ENCODE data around the gene PSMG1. TPM values are rescaled to one million over a fixed set of nuclear protein-coding genes. Genes with fewer than 3 reads are reported as not detected.

The PSMG1 gene
- total RNA-seq, 4 donors from 2014 or later: 12.9 to 53.5 (median 30.3) TPM

DNA sequence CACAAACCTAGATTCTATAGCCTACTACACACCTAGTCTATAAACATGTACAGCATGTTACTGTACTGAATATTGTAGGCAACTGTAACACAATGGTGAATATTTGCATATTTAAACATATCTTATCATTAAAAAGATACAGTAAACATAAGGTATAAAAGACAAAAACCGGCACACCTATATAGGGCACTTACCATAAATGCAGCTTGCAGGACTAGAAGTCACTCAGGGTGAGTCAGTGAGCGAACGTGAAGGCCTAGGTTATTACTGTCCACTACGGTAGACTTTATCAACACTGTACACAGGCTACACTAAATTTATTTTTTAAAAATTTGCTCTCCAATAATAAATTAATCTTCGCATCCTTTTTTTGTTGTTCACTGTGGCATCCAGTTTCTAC is 13.3 kb downstream of the PSMG1 start:
- DNase-seq (no peak), ATAC-seq (no peak)
- peaks cover 0 to under 1% (median 0%) of the 10 kb centered on the region in 3 donors for H3K9me3 ChIP-seq
- H3K27me3 ChIP-seq: no peaks in the 10 kb centered on the region
- H3K4me3 ChIP-seq: no peak overlapping the region
- H3K36me3 ChIP-seq: peaks cover 0 to 10% of the 10 kb centered on the region in 2 donors
- no peak overlapping the region for H3K27ac ChIP-seq
- in situ Hi-C loops (cut with MboI; ENCODE audit: low sequenced_read_pairs in 4 of 4) (no loop called here), intact Hi-C loops (cut with DNase I; ENCODE audit: low total_unique reads) (no loop called here)
- TF ChIP-seq, protein P1, sequence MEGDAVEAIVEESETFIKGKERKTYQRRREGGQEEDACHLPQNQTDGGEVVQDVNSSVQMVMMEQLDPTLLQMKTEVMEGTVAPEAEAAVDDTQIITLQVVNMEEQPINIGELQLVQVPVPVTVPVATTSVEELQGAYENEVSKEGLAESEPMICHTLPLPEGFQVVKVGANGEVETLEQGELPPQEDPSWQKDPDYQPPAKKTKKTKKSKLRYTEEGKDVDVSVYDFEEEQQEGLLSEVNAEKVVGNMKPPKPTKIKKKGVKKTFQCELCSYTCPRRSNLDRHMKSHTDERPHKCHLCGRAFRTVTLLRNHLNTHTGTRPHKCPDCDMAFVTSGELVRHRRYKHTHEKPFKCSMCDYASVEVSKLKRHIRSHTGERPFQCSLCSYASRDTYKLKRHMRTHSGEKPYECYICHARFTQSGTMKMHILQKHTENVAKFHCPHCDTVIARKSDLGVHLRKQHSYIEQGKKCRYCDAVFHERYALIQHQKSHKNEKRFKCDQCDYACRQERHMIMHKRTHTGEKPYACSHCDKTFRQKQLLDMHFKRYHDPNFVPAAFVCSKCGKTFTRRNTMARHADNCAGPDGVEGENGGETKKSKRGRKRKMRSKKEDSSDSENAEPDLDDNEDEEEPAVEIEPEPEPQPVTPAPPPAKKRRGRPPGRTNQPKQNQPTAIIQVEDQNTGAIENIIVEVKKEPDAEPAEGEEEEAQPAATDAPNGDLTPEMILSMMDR (IDR thresholded peaks at IDR 0.05 in 4 of 5, conservative IDR thresholded peaks at IDR 0.05 in 1 of 5): no peak
- TF ChIP-seq POLR2A (IDR thresholded peaks at IDR 0.05): no peak
- H3K4me1 ChIP-seq: peaks cover 0 to 4% of the 10 kb centered on the region in 2 donors

DNA sequence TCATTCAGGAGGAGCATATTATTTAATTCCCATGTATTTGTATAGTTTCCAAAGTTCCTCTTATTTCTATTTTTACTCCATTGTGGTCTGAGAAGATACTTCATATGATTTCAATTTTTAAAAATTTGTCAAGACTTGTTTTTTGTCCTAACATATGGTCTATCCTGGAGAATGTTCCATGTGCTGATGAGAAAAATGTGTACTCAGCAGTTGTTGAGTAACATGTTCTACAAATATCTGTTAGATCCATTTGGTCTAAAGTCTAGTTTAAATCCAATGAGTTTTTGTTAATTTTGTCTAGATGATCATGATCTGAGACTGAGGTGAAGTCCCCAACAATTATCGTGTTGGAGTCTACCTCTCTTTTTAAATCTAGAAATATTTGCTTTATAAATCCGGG is 14.5 kb downstream of the PSMG1 start:
- Histone ChIP-seq H3K27me3 (no peaks in the 10 kb centered on the region), H3K27ac (no peak overlapping the region), H3K9me3 (peaks cover 0 to 5% (median 0%) of the 10 kb centered on the region in 3 donors), H3K4me3 (no peak overlapping the region), H3K36me3 (peaks cover 0 to 5% of the 10 kb centered on the region in 2 donors), H3K4me1 (no peaks in the 10 kb centered on the region)
- intact Hi-C loops (cut with DNase I; ENCODE audit: low total_unique reads) (no loop called here), in situ Hi-C loops (cut with MboI; ENCODE audit: low sequenced_read_pairs in 4 of 4) (no loop called here)
- ATAC-seq (no peak), DNase-seq (no peak)
- TF ChIP-seq POLR2A (IDR thresholded peaks at IDR 0.05): no peak
- TF ChIP-seq, protein P1 (IDR thresholded peaks at IDR 0.05 in 4 of 5, conservative IDR thresholded peaks at IDR 0.05 in 1 of 5): no peak

DNA sequence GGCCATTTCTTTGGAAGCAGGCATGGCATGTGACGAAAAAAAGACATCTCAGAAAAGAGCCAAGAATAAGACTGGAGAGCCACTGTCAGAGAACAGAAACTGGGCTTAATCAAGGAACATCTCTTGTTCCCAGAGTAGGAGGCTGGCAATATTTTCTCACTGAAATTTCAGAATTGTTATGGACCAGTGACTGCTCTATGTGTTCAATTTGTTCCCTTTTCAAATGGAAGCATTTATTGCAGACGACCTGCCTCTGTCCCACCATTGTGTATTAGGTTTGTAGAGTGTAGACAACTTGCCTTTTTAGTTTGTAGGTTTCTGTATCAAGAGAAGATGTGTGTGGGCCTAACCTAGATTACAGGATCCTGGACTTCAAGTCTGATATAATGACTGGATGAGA is 18.7 kb downstream of the PSMG1 start:
- Histone ChIP-seq H3K27me3 (no peaks in the 10 kb centered on the region), H3K27ac (no peak overlapping the region), H3K4me3 (no peak overlapping the region), H3K9me3 (peaks cover 0 to 5% (median 0%) of the 10 kb centered on the region in 3 donors), H3K4me1 (peaks cover 0 to 3% of the 10 kb centered on the region in 2 donors), H3K36me3 (peaks cover 0 to 4% of the 10 kb centered on the region in 2 donors)
- ATAC-seq: no peak
- in situ Hi-C loops (cut with MboI; ENCODE audit: low sequenced_read_pairs in 4 of 4) (no loop called here), intact Hi-C loops (cut with DNase I; ENCODE audit: low total_unique reads) (no loop called here)
- TF ChIP-seq, protein P1 (IDR thresholded peaks at IDR 0.05 in 4 of 5, conservative IDR thresholded peaks at IDR 0.05 in 1 of 5): no peak
- no peak for TF ChIP-seq POLR2A (IDR thresholded peaks at IDR 0.05)
- no peak for DNase-seq

DNA sequence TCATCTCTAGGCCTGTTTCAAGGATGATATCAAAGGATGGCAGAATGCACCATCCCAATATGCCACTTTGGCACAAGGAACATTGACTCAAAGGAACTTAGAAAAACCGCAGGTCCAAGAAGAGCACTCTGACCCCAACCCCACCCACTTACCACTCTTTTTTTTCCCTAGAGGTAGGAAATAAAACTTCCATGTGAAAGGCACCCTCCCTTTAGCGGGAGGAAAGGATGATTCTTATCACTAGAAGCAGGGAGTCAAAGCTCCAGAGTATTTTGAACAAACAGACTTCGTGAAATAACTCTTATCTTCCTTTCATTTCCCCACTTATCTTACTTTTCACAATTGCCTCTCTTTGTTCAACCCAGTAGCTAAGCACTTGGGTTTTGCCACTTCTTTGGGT is 22.2 kb downstream of the PSMG1 start:
- Histone ChIP-seq H3K36me3 (no peaks in the 10 kb centered on the region), H3K27me3 (no peaks in the 10 kb centered on the region), H3K27ac (no peak overlapping the region), H3K4me3 (no peak overlapping the region), H3K4me1 (peaks cover 0 to 7% of the 10 kb centered on the region in 2 donors), H3K9me3 (peaks cover 0 to 5% (median 0%) of the 10 kb centered on the region in 3 donors)
- TF ChIP-seq POLR2A (IDR thresholded peaks at IDR 0.05): no peak
- TF ChIP-seq, protein P1 (IDR thresholded peaks at IDR 0.05 in 4 of 5, conservative IDR thresholded peaks at IDR 0.05 in 1 of 5): no peak
- ATAC-seq: no peak
- no peak for DNase-seq
- intact Hi-C loops (cut with DNase I; ENCODE audit: low total_unique reads): no loop called here
- in situ Hi-C loops (cut with MboI; ENCODE audit: low sequenced_read_pairs in 4 of 4): no loop called here
